AG04450 (cell line): Measurements from ENCODE around the gene MLST8. TPM values are rescaled to one million over a fixed set of nuclear protein-coding genes. Genes with fewer than 3 reads are reported as not detected.

Experiments
- CTCF ChIA-PET: fragments of 300-600, 350-600 bp; formaldehyde crosslinking; extraction: SDS; loops from one replicate; lab custom pipeline; 2022; ENCODE audit warnings: antibody characterized with exemption, inconsistent platforms; lab: Charles Lee
- POLR2A ChIA-PET: fragments of 350-600 bp; formaldehyde crosslinking; extraction: SDS; loops from one replicate; lab custom pipeline; 2021; ENCODE audit warnings: antibody characterized with exemption, inconsistent platforms; lab: Yijun Ruan, JAX
- DNase-seq: peaks from one replicate; pipeline ENCODE4 v3.0.0-alpha.2; 2011; ENCODE audit warnings: low read depth, low spot score
- H3K27ac ChIP-seq: one replicate; pipeline ENCODE4 v1.5.1; 2012; ENCODE audit warnings: low read depth, low read length, control low read depth
- H3K27me3 ChIP-seq: one replicate; pipeline ENCODE4 v1.6.0; 2012; ENCODE audit warnings: low read length; ENCODE audit not compliant: control insufficient read depth, insufficient read depth
- H3K4me3 ChIP-seq: 2 replicates; pipeline ENCODE4 v1.5.1; 2011; ENCODE audit warnings: mild to moderate bottlenecking, low read depth, low read length, control low read depth
- H3K9me3 ChIP-seq: 2 replicates; pipeline ENCODE4 v1.5.1; 2012; ENCODE audit warnings: low read length; ENCODE audit not compliant: control insufficient read depth, insufficient read depth
- polyA plus RNA-seq: library from polyadenylated mRNA; depleted of rRNA; stranded (reverse); fragments of >200 nt; gene quantifications from 2 replicates; pipeline ENCODE4 v1.2.3, GENCODE V29; 2011
- TF ChIP-seq, protein P1 (sequence below): IDR thresholded peaks from 2 replicates; pipeline ENCODE4 v1.5.1; 2011; ENCODE audit warnings: low read depth, low read length, control low read depth, inconsistent platforms

MLST8 gene
- polyA plus RNA-seq, 1 experiment: 41.1 TPM

DNA sequence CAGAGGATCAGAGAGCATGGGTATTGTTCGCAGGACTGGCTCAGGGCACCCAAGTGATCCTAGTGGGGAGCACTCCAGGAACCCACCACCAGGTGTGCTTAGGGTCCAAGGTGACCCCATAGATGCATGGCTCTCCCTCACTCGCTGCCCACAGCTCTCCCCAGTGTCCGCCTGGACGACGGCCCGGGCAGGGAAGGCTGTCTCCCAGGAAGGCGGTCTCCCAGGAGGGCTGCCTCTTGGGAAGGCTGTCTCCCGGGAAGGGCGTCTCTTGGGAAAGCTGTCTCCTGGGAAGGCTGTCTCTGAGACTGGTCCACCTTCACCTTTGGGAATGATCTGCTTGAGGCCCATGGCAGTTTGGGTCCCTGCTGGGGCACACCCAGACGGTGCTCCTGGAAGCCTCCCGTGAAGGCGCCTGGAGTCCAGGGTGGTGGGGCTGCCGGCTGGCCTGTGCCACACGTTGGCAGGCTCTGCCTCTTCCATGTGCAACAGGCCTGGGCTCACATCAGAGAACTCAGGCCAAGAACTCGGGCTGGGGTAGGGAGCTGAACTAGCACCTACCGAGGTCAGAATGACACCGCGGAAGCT is 41.1 kb downstream of the MLST8 start:
- CTCF ChIA-PET: interaction anchor here (1.2 kb wide), 1 partner anchor 255 kb away, joined by 3 read pairs; no protein-coding TSS in a partner anchor
- Histone ChIP-seq H3K4me3 (no peak overlapping the region), H3K9me3 (no peaks in the 10 kb centered on the region; the same call in 1 of the 2 replicates), H3K27me3 (no peaks in the 10 kb centered on the region), H3K27ac (no peak overlapping the region)
- DNase-seq: no peak
- TF ChIP-seq, protein P1, sequence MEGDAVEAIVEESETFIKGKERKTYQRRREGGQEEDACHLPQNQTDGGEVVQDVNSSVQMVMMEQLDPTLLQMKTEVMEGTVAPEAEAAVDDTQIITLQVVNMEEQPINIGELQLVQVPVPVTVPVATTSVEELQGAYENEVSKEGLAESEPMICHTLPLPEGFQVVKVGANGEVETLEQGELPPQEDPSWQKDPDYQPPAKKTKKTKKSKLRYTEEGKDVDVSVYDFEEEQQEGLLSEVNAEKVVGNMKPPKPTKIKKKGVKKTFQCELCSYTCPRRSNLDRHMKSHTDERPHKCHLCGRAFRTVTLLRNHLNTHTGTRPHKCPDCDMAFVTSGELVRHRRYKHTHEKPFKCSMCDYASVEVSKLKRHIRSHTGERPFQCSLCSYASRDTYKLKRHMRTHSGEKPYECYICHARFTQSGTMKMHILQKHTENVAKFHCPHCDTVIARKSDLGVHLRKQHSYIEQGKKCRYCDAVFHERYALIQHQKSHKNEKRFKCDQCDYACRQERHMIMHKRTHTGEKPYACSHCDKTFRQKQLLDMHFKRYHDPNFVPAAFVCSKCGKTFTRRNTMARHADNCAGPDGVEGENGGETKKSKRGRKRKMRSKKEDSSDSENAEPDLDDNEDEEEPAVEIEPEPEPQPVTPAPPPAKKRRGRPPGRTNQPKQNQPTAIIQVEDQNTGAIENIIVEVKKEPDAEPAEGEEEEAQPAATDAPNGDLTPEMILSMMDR: no peak
- POLR2A ChIA-PET: interaction anchor here (0.6 kb wide), 1 partner anchor 158 kb away, joined by 4 read pairs; no protein-coding TSS in a partner anchor

- POLR2A ChIA-PET: interaction anchor here (0.5 to 2.1 kb wide), 10 partner anchors 13 to 286 kb away, joined by 3 to 26 read pairs (median 6); partner anchors contain the start of genes AMDHD2, DNASE1L2, MLST8 and NTN3
- TF ChIP-seq, protein P1: no peak
- DNase-seq: no peak
- Histone ChIP-seq H3K4me3 (peak overlapping the region; percentile 73), H3K27me3 (no peaks in the 10 kb centered on the region), H3K9me3 (no peaks in the 10 kb centered on the region; the same call in 1 of the 2 replicates), H3K27ac (peak overlapping the region; percentile 65)
- CTCF ChIA-PET: interaction anchor here (0.6 to 1.2 kb wide), 7 partner anchors 14 to 260 kb away, joined by 3 to 5 read pairs (median 3); no protein-coding TSS in a partner anchor
Measured at GRCh38 chr16:2250652-2251295, 45.5 kb downstream of the MLST8 start.

DNA sequence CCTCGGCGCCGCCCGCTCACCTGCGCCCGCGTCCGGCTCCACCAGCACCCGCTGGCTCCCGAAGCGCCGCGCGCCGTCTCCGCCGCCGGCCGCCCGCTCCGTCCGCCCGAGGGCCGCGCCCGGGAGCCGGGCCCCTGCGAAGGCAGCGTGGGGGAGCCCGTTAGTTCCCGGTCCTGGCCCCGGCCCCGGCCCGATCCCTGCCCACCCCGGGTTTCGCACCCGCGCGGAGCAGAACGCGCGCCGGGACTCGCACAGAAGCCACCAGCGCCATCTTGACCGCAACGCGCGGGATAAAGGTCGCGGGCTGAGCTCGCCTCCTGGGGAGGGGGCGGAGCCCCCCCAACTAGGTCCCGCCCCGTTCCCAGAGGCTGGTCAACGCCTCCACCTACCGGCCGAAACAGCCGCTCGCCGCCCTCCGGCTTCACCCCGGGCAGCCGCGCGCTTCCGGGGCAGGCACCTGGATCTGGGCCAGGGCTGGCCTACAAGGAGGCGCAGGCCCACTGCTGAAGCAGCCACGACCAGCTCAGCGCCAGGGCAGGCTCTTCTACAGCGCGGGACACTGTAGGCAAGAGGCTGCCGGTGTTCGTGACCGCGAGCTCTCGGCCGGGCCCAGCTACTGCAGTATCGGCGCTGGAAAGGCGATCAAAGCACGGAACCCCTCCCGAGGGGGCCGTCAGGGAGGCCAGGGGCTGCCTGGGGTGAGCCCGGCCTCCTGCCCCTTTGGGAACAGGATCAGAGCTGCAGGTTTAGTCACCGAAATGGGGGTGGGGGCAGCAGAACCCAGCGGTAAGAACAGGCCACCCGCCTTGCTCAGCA is 46.2 kb downstream of the MLST8 start, which contains the start of gene ECI1:
Gene ECI1, minus strand, starts transcription at position 292 of the 816 bp plus-strand sequence. Its CDS starts 21 bp downstream, at position 271.
- Histone ChIP-seq H3K4me3 (peak within 1 kb of the TSS; percentile 73), H3K27me3 (no peaks in the 10 kb centered on the region), H3K27ac (peak within 1 kb of the TSS; percentile 73), H3K9me3 (no peaks in the 10 kb centered on the region; the same call in 1 of the 2 replicates)
- DNase-seq: peak; percentile 85
- TF ChIP-seq, protein P1: peak; percentile 64
- POLR2A ChIA-PET: interaction anchor here (0.5 to 2.1 kb wide), 13 partner anchors 9 to 287 kb away, joined by 3 to 26 read pairs (median 4); partner anchors contain the start of genes DNASE1L2, MLST8, NTN3 and RNPS1
- CTCF ChIA-PET: interaction anchor here (0.6 to 1.6 kb wide), 9 partner anchors 10 to 259 kb away, joined by 3 to 5 read pairs (median 3); no protein-coding TSS in a partner anchor

DNA sequence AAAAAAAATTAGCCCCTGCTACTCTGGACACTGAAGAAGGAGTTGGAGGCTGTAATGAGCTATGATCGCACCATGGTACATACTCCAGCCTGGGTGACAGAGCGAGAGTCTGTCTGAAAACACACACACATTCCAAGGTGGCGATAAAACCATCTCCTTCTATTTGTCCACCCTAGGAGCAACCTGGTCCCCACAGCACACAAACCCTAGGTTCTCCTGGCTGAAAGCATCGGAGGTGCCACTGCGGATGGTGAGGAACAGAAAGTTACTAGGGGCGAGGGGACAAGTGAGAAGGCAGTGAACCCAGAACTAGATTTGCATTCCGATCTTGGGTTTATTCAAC is 47.5 kb downstream of the MLST8 start:
- POLR2A ChIA-PET: interaction anchor here (1.7 to 1.9 kb wide), 3 partner anchors 48 to 249 kb away, joined by 5 to 8 read pairs (median 6); partner anchors contain the start of gene MLST8
- Histone ChIP-seq H3K27me3 (no peaks in the 10 kb centered on the region), H3K4me3 (no peak overlapping the region), H3K27ac (no peak overlapping the region), H3K9me3 (no peaks in the 10 kb centered on the region; the same call in 1 of the 2 replicates)
- DNase-seq: no peak
- TF ChIP-seq, protein P1: no peak
- CTCF ChIA-PET: interaction anchor here (1.6 kb wide), 1 partner anchor 9 kb away, joined by 4 read pairs; no protein-coding TSS in a partner anchor
